GM21515 (cell line): ENCODE results near the gene CHN2.

Source experiments
- ATAC-seq: cut with Tn5 transposase; IDR thresholded peaks from one replicate; pipeline ENCODE4 v1.9.1; 2021; ENCODE audit not compliant: unreplicated experiment

The CHN2 gene

GRCh38 chr7:29194594-29195427, at the start of gene CHN2:
Gene CHN2 (plus strand): TSS chr7:29194775.
- ATAC-seq: no peak

- no peak for ATAC-seq
Observed at GRCh38 chr7:29145553-29146056, 49.0 kb upstream of the CHN2 start.

DNA sequence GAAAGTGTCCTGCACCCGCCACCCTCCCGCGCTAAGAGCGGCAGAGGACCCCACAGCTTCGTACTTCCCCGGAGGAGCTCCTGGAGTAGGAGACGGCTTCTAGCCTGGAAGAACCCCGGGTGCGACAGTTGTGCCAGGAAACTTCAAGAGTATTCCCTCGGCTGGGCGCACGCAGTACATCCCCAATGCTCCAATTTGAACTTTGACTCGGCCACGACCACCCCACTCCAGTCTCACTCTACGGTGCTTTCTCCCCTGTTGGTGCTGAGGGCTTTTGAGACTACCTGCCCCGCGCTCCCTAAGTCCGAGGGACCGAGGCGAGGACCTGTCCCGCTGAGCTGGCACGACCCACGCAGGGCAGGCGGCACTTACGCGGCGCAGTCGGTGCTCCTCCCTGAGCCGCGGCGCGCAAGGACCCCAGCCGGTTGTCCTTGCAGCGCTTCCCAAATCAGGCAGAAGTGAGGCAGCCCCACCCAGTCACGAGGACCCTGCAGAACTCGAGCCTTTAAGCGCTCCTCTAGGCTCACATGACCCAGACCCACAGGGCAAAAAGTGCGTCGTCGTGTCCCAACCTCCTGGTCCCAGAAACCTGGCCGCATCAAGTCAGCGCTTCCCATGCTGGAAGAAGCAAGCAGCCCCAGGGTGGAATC, 48.4 kb upstream of the CHN2 start, which contains the start of gene CPVL:
TSS of gene CPVL (minus strand) at position 481 of the 650 bp plus-strand sequence. CDS start 25,476 bp downstream, outside the sequence.
- ATAC-seq: no peak

- no peak for ATAC-seq
Observed at GRCh38 chr7:29146888-29147609, 47.5 kb upstream of the CHN2 start.

GRCh38 chr7:29147821-29148220, 46.8 kb upstream of the CHN2 start:
- ATAC-seq: no peak

- ATAC-seq: no peak
Observed at GRCh38 chr7:29149036-29149435, 45.5 kb upstream of the CHN2 start.

GRCh38 chr7:29150856-29151255, 43.7 kb upstream of the CHN2 start:
- ATAC-seq: no peak

DNA sequence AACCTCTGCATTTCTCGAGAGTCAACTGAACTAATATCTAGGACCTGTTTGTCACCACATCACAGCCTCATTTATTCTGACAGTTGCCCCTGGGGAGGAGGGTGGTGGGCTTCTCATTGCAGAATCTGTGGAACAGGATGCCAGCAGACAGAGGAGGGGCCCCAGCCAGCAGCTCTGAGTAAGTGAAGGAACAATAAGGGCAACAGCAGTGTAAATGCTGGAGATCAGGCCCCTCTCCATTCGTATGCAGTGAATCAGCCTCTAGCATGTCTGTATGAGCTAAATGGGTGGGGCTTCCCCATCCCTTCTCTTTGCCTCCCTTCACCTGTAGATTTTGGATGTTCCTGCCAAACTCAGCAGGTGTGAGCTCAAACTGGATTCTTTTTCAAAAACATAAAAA, 40.5 kb upstream of the CHN2 start:
- ATAC-seq: no peak

- ATAC-seq: no peak
Observed at GRCh38 chr7:29156907-29157452, 37.6 kb upstream of the CHN2 start.

DNA sequence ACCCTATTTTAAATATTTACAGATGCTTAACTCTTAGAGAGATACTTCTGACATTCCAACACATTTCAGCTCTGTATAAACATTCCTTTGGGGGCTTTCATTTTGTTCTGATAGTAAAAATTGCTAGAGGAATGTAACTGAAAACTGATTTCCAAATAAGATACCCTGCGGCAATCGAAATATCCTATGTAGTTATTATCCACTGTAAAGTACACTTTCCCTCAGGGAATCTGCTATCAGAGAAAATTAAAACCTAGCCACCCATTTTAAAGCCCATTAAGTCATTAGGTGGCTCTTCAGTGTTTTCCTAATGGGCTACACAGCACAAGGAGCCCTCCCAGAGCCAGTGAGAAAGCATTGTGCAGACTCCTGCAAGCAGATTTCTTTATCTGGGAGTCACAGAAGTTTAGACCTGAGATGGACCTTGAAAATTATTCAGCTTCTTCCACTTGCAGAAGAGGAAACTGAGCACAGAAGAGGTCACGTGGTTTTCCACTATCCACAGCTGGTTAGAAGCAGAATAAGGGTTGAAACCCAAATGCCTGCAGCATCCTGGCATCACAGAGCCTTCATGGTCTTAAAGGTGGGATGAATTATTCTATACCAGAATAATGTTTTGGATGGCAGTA, 35.7 kb upstream of the CHN2 start:
- no peak for ATAC-seq

DNA sequence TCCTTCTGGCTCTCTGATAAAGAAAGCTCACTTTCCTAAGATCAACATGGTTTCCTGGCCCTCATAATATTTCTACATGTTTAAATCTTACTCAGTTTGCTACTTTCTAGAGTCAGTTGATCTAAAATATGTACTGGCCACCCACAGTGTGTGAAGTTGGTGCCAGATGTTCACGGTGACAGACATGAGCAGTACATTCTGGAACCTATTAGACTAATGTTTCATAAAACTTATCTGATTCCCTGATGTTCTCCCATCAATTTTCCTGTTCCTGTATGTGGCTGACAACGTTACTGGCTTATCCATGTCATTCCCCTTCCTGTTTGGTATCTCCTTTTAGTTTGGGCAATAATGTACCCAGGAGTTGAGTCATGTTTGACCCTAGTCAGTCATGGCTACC, 34.5 kb upstream of the CHN2 start:
- ATAC-seq: no peak

- ATAC-seq: no peak
Observed at GRCh38 chr7:29161231-29161630, 33.3 kb upstream of the CHN2 start.

DNA sequence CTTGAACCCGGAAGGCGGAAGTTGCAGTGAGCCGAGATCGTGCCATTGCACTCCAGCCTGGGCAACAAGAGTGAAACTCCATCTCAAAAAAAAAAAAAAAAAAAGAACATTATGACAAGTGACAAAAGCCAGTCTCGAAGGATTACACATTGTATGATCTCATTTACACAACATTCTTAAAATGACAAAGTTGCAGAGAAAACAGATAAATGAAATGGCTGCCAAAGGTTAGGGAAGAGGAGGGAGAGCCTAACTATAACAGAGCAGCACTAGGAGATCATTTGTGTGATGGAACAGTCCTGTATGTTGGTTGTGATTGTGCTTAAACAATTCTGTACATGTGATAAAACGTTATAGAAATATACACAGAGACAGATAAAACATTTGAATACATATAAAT, 32.0 kb upstream of the CHN2 start:
- ATAC-seq: no peak

DNA sequence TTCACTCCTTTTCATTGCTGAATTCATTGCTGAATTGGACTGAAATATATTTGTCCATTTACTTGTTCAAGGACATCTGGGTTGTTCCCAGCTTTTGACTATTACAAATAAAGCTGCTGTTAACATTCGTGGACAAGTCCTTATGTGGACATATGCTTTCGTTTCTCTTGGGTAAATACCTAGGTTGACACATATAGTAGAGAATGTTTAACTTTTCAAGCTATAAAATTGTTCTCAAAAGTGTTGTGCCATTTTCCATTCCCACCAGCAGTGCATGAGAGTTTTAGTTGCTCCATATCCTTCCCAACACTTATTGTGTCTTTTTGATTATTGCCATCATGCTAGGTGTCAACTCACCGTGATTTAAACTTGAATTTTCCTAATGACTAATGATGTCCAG, 30.7 kb upstream of the CHN2 start:
- ATAC-seq: no peak

DNA sequence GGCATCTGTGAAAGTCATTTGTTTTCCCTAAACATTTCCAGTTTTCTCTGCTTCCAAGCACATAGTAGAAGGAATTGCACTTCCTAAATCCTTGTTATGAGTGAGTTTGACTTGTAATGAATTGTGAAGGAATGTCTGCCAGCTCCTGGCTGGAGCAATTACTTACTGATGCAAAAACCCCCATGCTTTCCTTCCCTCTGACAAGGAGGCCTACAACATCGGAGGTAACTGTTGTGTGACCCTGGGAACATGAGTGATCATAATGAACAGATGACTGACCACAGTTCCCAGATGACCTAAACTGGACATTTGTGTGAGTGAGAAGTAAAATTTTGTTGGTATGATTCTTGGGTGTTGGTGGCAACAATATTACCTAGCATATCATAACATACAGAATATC, 26.9 kb upstream of the CHN2 start:
- ATAC-seq: no peak

DNA sequence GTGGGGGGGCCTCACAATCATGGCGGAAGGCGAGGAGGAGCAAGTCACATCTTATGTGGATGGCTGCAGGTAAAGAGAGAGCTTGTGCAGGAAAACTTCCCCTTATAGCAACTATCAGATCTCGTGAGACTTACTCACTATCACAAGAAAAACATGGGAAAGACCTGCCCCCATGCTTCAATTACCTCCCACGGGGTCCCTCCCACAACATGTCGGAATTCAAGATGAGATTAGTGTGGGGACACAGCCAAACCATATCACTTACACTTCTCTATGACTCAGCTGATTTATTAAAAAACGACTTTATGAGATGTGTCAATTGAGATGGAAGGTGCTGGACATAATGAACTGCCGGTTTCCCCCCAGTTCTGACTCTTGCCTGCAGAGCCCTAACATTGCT, 23.8 kb upstream of the CHN2 start:
- ATAC-seq: no peak

- no peak for ATAC-seq
Observed at GRCh38 chr7:29173458-29173857, 21.1 kb upstream of the CHN2 start.

GRCh38 chr7:29177963-29178600, 16.5 kb upstream of the CHN2 start:
- no peak for ATAC-seq

DNA sequence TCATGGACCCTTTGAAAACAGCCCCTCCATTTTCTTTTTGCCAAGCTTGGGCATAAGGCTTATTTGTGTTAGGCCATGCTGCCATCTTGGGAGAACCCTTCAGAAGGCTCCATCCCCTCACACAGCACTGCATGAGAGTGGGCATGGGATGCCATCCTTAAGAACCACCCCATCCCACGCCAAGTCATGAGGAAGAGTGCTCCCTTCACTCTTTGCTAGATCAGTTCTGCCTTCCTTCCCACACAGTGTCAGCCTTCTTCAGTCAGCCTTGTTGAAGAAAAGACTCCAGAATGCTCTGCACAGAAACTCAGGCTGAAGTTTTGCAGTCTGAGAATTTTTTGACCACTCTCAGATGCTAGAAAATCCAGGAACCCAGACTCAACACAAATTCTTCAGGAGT, 15.5 kb upstream of the CHN2 start:
- no peak for ATAC-seq

DNA sequence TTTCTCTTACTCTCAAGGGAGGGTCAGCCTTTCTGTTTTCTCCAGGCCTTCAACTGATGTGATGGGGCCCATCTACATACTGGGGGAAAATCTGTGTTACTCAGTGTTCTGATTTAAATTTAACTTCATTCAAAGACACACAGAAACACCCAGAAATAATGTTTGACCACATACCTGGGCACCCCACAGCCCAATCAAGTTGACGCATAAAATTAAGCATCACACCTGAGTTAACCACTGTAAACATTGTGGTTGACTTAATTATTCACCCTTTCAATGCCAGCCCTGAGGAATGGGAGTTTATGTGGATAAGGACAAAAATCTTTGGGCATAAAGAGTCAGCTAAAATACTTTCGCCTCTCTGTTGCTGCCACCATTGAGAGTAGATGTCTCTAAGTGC, 10.0 kb upstream of the CHN2 start:
- no peak for ATAC-seq
